Measurements from ENCODE around the gene EXOC4.

The EXOC4 gene

DNA sequence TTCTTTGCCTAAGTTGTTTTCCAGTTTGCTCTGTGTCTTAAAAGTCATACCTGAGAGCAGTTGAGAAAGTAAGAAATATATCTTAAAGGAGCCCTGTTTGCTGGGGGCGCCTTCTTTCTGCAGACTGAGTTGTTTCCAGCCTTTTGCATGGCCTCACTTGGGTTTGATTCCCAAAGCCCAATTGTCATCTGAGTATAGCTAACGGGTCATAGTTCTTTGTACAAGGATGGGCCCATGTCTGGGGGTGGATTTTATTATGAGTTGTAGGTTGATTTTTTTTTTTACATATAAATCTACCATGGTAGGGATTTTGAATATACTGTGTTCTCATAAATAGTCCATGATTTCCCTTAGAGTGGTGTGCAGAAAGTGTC is 555.6 kb downstream of the EXOC4 start:
- no peak for FAIRE-seq

GRCh38 chr7:133812877-133813276 is 560.0 kb downstream of the EXOC4 start:
- no peak for FAIRE-seq

- FAIRE-seq, result no peak
Measured at GRCh38 chr7:133815611-133816210, 562.8 kb downstream of the EXOC4 start.

GRCh38 chr7:133819695-133820094 is 566.8 kb downstream of the EXOC4 start:
- no peak for FAIRE-seq

DNA sequence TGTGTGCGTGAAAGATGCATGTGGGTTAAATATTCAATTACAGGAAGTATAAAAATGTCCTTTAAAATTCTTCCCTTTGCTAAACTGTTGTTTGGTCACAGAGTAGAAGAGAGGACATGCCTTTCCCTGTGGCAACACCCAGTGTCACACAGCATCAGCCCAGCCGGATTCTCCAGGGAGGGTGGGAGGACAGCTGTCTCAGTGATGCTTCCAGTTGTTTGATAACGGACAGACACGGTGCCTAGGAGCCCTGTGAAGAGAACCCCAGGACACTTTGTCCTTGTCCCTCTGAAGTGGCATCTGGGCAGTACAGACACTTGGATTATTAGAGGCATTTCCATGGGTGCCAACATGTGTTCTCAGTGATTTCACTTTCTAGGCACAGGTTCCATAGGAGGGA is 567.7 kb downstream of the EXOC4 start:
- no peak for FAIRE-seq

GRCh38 chr7:133821171-133821570 is 568.3 kb downstream of the EXOC4 start:
- FAIRE-seq, result no peak

DNA sequence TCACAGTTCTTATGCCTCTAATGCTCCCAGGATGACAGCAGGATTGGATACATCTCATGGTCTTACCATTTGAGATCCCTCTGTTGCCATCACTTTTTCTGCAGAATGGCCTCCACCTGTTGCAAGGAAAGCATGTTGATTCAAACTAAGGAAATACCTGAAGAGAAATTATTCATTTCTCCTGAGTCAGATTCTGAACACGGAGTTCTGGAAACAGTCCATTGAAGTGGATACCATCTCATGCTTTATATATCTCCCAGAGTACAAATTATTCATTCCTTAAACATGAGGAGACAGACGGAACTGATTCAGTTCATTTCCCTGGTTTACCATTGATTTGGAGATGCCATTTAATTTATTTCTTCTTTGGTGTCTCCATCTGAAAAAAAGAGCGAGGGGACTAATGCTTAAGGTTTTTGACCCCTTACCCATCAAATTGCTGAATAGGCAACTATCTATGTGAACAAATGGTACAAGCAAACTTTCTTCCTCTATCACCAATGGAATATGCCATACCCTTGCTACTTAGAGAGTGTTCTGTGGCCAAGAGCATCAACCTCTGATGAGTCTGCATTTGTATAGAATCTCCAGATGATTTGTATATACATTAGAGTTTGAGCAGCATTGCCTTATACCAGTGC is 569.2 kb downstream of the EXOC4 start:
- no peak for FAIRE-seq

GRCh38 chr7:133822868-133823552 is 570.1 kb downstream of the EXOC4 start:
- no peak for FAIRE-seq

GRCh38 chr7:133824132-133824531 is 571.3 kb downstream of the EXOC4 start:
- FAIRE-seq, result no peak

DNA sequence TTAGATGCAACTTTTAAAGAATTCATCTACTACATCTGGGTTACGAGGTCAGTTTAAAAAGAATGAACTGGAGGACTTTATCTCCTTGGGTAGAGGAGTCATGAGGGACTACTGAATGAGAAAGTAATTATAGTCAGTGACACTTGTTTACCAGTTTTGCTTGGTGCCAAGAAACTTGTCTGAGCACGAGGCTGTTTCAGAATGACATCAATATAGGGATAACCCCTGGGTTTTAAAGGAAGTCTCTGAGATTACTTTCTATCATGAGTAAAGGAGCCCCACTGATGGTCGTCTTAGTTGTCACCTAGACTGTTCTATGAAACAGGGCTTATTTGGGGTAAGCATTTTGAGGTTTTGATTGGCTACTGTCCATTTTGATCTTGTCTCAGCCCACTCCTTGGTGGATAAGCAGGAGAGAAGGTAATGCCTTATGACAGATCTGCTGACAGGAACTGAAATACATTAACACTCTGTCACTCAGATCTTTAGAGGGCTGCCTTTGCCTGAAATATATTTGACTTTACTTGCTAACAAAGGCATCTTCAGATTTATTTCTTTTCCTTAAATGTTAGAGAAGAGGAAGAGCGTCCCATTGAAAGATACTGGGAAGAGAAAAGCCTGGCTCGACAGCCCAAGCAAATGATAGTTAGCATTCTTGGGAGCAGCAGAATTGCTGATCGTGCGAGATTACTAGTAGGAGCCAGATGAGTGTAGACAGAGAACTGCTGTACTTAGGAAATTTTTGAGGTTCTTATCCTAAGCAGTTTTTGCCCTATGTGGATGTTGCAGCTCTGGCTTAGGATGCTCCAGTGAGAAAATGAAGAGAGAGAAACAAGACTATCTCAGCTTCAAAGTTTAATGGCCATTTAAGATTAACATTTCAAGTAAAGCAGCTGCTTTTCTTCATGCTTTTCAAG is 575.1 kb downstream of the EXOC4 start:
- FAIRE-seq, result no peak

DNA sequence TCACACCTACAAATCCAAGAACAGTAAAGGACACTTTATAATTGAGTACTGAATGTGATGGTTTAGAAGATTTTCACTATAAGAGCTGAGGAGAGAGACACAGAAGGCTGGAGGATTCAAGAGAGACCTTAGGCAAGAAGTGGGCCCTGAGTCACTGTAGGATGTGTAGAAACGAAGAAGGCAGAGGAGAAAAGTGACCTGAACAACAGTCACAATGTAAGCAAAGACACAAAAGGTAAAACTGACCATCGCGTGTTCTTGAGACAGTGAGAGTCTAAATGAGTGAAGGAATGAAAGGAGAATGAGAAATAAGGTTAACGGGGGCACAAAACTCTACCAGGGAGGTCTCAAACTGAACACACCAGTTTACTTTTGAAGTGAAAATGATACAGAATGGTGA is 576.0 kb downstream of the EXOC4 start:
- no peak for FAIRE-seq

- no peak for FAIRE-seq
Measured at GRCh38 chr7:133829336-133829897, 576.5 kb downstream of the EXOC4 start.

DNA sequence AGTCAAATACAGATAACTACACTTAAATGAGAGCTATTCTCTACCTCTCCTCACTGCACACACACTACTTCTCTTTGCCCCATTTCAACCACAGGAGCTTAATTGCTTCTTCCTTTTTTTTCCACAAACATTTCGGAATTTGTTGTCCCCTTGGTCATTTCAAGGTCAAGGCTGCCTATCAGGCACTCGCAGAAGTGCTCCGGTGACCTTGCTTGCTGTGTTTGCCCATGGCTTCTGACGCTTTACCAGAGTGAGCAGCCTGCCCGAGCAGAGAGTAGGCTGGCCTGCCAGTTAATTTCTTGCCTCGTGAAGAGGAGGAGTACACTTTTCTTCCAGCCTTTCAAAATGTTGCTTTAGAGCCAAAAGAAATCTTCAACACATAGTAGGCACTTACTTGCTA is 577.2 kb downstream of the EXOC4 start:
- no peak for FAIRE-seq

GRCh38 chr7:133836666-133837065 is 583.8 kb downstream of the EXOC4 start:
- FAIRE-seq, result no peak

- FAIRE-seq, result no peak
Measured at GRCh38 chr7:133837224-133837623, 584.3 kb downstream of the EXOC4 start.

DNA sequence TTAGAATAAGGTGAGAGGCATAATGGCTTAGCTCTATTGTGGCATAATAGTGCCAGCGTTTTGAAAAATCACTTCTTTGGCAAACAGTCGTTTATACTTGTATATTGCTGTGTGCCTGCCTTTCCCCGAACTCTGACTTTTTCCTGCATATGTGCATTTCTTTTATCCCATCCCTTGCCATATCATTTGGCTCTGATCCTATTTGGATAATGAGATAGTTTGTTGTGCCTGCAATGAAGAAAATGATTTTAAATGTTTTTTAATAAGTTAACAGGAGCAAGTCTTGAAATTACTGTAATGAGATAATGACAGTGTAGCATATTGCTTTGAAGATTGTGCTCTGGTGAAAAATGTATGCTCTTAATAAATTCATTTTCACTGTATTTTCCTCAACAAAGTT is 586.2 kb downstream of the EXOC4 start:
- FAIRE-seq, result no peak

GRCh38 chr7:133843341-133843740 is 590.5 kb downstream of the EXOC4 start:
- no peak for FAIRE-seq

DNA sequence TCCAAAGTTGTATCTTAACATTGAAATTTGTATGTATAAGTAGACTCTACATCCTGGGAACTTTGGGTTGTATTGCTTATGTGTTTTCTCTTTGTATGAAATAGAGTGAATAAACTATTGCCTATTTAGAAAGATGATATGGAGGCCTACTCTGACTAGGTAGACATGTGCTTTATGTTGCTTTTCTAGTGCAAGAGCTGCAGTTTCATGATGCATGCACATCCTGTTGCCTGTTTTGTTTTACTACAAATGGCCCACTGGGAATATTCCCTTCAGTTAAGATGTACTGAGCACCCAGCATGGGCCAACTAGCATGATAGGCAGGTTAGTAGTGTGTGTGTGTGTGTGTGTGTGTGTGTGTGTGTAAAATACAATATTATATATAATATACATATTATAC is 592.1 kb downstream of the EXOC4 start:
- FAIRE-seq, result no peak

DNA sequence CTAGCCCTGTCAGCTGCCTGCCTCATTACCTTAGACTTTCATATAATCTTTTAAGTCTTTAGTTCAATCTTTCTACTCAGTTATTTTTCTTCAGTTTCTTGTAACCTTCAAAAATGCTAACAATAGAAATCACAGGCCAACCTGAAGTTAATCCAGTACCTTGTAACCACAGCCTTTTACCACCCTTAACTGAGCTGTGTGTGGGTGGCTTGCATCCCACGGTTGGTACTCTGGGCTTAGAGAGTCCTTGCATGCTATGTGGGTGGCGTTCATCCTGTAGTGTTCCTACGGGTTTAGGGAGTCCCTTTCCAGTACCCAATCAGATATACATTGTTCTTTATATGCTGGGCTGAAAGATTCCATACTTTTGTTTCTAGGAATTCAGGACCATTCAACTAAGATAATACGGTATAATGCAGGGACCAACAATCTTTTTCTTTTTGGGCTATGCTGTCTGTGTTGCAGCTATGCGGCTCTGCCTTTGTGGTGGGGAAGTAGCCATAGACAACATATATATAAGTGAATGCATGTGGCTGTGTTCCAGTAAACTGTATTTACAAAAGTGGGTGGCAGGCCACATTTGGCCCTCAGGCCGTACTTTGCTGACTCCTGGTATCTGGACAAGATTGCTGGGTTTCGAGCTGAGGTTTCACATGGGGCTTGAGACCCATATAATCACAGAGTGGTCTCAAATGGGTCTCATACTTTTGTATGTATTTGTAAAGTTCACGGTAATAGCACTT is 593.5 kb downstream of the EXOC4 start:
- FAIRE-seq, result no peak

DNA sequence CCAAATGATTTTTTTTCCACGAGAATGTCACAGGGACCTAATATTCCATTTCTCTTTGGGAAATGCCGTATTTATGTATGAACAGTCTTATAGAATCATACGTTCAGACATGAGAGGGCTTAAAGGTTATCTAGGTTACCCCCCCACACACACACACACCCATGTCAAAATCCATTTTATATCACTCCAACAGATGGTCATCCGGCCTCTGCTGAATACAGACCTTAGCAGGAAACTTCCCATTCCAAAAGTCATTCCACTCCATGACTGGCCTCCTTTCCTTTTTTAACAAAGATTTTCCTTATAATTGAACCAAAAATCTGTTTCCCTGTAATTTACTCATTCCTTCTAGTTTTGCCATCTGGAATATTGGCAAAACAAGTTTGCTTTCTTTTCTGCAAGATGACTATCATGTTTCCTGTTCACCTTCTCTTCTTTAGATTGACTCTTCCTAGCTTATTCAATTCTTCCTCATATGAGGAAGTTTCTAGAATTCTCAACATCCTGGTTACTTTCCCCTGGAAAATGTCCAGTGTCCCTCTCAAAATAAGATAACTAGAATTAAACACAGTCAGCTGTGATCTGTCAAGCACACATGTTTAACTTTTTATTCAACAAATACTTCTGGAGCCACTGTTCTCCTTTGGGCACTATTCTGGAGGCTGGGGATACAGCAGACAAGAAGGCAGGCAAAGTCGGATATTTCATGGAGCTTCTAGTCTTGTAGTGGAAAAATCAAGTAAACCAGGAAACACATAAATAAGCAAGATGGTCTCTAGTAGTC is 597.8 kb downstream of the EXOC4 start:
- FAIRE-seq, result no peak

DNA sequence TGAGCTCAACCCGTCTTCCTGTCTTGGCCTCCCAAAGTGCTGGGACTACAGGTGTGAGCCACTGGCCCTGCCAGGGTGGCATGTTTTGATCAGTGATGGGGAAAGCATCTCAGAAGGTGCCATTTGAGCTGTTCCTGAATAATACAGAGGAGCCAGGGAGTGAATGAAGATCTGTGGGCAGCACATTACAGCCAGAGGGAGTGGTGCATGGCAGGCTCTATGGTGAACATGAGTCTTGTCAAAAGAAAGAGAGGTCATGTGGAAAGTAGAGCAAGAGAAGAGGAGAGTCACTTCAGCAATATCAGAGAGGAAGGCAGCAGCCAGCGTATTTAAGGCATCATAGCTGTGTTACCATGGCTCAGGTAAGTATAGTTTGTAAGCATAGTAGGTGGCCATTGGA is 598.5 kb downstream of the EXOC4 start:
- no peak for FAIRE-seq
